ENCODE measurements around the gene P2RY14. TPM values are rescaled to one million over a fixed set of nuclear protein-coding genes. Genes with fewer than 3 reads are reported as not detected.

The P2RY14 gene
- total and polyA plus RNA-seq, 2 donors (not counting 1 experiment from before 2014, with no cell fraction given) = 0.26 TPM; not detected in 1

GRCh38 chr3:151275091-151275490, 3.3 kb downstream of the P2RY14 start:
- Histone ChIP-seq H3K4me3 (replicated peaks in 1 of 4; ENCODE audit: control extremely low read depth in 1 of 4, insufficient read depth in 1 of 4, low read depth in 3 of 4, low read length in 4 of 4) (no peak overlapping the region), H3K27ac (ENCODE audit: insufficient read depth, low read length) (no peak overlapping the region), H3K9ac (ENCODE audit: insufficient read depth, low read length) (no peak overlapping the region), H3K36me3 (ENCODE audit: control insufficient read depth, insufficient read depth, low read length) (no peaks in the 10 kb centered on the region), H2AFZ (ENCODE audit: low read length) (no peak overlapping the region), H3K4me2 (ENCODE audit: extremely low read depth, insufficient read depth, low read length) (no peak overlapping the region), H3K27me3 (ENCODE audit: control insufficient read depth, insufficient read depth, low read length) (no peaks in the 10 kb centered on the region), H3K9me3 (ENCODE audit: control insufficient read depth, insufficient read depth, low read depth, low read length) (no peaks in the 10 kb centered on the region), H3K79me2 (ENCODE audit: control insufficient read depth, insufficient read depth, low read length) (no peaks in the 10 kb centered on the region), H4K20me1 (ENCODE audit: control insufficient read depth, extremely low read depth, insufficient read depth, low read length) (no peaks in the 10 kb centered on the region), H3K4me1 (ENCODE audit: control insufficient read depth, extremely low read depth, insufficient read depth, low read length) (no peaks in the 10 kb centered on the region)
- TF ChIP-seq EZH2 (IDR thresholded peaks at IDR 0.05; ENCODE audit: low read length, missing control alignments) = no peak
- no peak for TF ChIP-seq CTCF (conservative IDR thresholded peaks at IDR 0.05 in 1 of 2, IDR thresholded peaks at IDR 0.05 in 1 of 2; ENCODE audit: low read depth in 1 of 2, low read length in 2 of 2)
- DNase-seq (ENCODE audit: low read depth in 2 of 2) = no peak

DNA sequence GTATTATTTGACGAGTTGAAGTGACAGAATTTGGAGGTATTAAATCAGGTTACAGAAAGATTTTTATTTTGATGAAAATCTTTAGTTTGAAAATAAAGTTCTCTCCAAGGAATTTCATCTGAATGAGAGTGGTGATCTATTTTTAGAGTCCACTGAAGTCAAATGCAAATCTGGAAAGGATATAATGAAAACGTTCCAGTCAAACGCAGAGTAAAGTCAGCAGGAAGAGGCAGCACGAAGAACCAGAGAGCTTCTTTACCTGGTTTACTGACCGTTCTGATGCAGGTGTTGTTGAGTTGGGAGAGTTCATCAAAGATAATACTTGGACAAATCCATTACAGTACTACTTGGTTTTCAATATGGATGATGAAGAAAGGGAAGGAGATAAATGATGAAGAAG, 8.7 kb downstream of the P2RY14 start:
- Histone ChIP-seq H3K4me3 (replicated peaks in 1 of 4; ENCODE audit: control extremely low read depth in 1 of 4, insufficient read depth in 1 of 4, low read depth in 3 of 4, low read length in 4 of 4) (no peak overlapping the region), H3K4me1 (ENCODE audit: control insufficient read depth, extremely low read depth, insufficient read depth, low read length) (no peaks in the 10 kb centered on the region), H3K36me3 (ENCODE audit: control insufficient read depth, insufficient read depth, low read length) (no peaks in the 10 kb centered on the region), H3K79me2 (ENCODE audit: control insufficient read depth, insufficient read depth, low read length) (no peaks in the 10 kb centered on the region), H3K9me3 (ENCODE audit: control insufficient read depth, insufficient read depth, low read depth, low read length) (no peaks in the 10 kb centered on the region), H2AFZ (ENCODE audit: low read length) (no peak overlapping the region), H3K9ac (ENCODE audit: insufficient read depth, low read length) (no peak overlapping the region), H3K4me2 (ENCODE audit: extremely low read depth, insufficient read depth, low read length) (no peak overlapping the region), H3K27me3 (ENCODE audit: control insufficient read depth, insufficient read depth, low read length) (no peaks in the 10 kb centered on the region), H4K20me1 (ENCODE audit: control insufficient read depth, extremely low read depth, insufficient read depth, low read length) (no peaks in the 10 kb centered on the region), H3K27ac (ENCODE audit: insufficient read depth, low read length) (no peak overlapping the region)
- no peak for TF ChIP-seq CTCF (conservative IDR thresholded peaks at IDR 0.05 in 1 of 2, IDR thresholded peaks at IDR 0.05 in 1 of 2; ENCODE audit: low read depth in 1 of 2, low read length in 2 of 2)
- no peak for TF ChIP-seq EZH2 (IDR thresholded peaks at IDR 0.05; ENCODE audit: low read length, missing control alignments)
- no peak for DNase-seq (ENCODE audit: low read depth in 2 of 2)

DNA sequence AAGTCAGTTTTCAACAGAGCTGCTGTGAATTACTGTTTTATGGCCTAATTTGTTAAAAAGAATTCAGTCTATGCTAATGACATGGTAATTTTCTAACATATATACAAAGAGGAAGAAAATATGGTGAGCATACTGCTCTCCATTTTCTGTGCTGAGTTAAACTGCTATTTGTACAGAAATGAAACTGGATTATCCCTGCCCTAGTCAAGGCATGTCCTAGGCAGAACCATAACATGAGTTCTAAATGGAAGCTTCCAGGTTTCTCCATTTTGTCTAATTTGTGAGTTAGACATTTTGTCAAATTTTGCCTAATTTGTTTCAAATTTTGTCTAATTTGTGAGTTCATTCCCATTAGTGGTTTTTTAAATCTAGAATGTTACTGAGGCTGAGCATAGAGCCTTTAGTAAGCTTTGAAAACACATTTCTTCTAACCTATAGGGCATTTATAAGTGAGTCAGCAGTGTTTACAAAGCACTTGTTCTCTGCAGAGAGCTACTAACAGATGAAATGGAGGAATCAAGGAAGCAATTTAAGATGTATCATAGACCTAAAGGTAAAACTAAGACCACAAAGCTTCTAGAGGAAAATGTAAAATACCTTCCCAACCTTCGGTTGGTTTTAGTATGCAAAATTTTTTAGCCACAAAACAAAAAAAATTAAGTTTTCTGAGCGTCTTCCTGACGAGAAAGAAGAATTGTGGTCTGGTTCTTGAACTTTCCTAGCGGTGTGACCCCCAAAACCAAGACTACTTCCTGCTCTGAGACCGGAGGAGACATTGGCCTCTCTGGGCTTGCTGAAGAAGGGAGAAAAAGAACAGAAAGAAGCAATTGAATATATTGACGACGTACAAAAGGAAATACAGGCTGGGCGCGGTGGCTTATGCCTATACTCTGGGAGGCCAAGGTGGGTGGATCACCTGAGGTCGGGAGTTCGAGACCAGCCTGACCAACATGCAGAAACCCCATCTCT, 9.8 kb downstream of the P2RY14 start:
- Histone ChIP-seq H3K9ac (ENCODE audit: insufficient read depth, low read length) (no peak overlapping the region), H3K36me3 (ENCODE audit: control insufficient read depth, insufficient read depth, low read length) (no peaks in the 10 kb centered on the region), H3K4me2 (ENCODE audit: extremely low read depth, insufficient read depth, low read length) (no peak overlapping the region), H3K4me3 (replicated peaks in 1 of 4; ENCODE audit: control extremely low read depth in 1 of 4, insufficient read depth in 1 of 4, low read depth in 3 of 4, low read length in 4 of 4) (no peak overlapping the region), H4K20me1 (ENCODE audit: control insufficient read depth, extremely low read depth, insufficient read depth, low read length) (no peaks in the 10 kb centered on the region), H3K27me3 (ENCODE audit: control insufficient read depth, insufficient read depth, low read length) (no peaks in the 10 kb centered on the region), H3K4me1 (ENCODE audit: control insufficient read depth, extremely low read depth, insufficient read depth, low read length) (no peaks in the 10 kb centered on the region), H3K9me3 (ENCODE audit: control insufficient read depth, insufficient read depth, low read depth, low read length) (no peaks in the 10 kb centered on the region), H3K79me2 (ENCODE audit: control insufficient read depth, insufficient read depth, low read length) (no peaks in the 10 kb centered on the region), H3K27ac (ENCODE audit: insufficient read depth, low read length) (no peak overlapping the region), H2AFZ (ENCODE audit: low read length) (no peak overlapping the region)
- no peak for DNase-seq (ENCODE audit: low read depth in 2 of 2)
- TF ChIP-seq CTCF (conservative IDR thresholded peaks at IDR 0.05 in 1 of 2, IDR thresholded peaks at IDR 0.05 in 1 of 2; ENCODE audit: low read depth in 1 of 2, low read length in 2 of 2) = no peak
- TF ChIP-seq EZH2 (IDR thresholded peaks at IDR 0.05; ENCODE audit: low read length, missing control alignments) = no peak

Data from fibroblast of lung (primary cell).